NB4 (cell line): ENCODE data around the gene METTL4.
"Not testable (repeated sequence)": the region's sequence is repeated elsewhere in the genome, so short reads cannot be mapped to it uniquely, and the experiment has no call there.

Experiments used
- DNase-seq: peaks from one replicate; pipeline ENCODE4 v3.0.0; 2010; ENCODE audit warnings: low read depth
- H3K4me3 ChIP-seq: one replicate; pipeline ENCODE4 v1.5.1; 2011; ENCODE audit warnings: mild to moderate bottlenecking, low read depth, low read length, moderate library complexity
- MYC ChIP-seq: IDR thresholded peaks from 2 replicates; pipeline ENCODE4 v1.6.1; 2011; ENCODE audit warnings: low read depth, low read length
- POLR2A ChIP-seq: IDR thresholded peaks from 2 replicates; pipeline ENCODE4 v1.6.1; 2011; ENCODE audit warnings: mild to moderate bottlenecking; ENCODE audit not compliant: insufficient read length; ENCODE audit errors: extremely low read depth
- TF ChIP-seq, protein P1 (sequence below): IDR thresholded peaks from 2 replicates; pipeline ENCODE4 v1.6.1; 2011; ENCODE audit warnings: low read depth, low read length
- TF ChIP-seq, protein P2 (sequence below): IDR thresholded peaks from one replicate; pipeline ENCODE4 v1.5.1; 2012; ENCODE audit warnings: low read depth, low read length

The METTL4 gene

DNA sequence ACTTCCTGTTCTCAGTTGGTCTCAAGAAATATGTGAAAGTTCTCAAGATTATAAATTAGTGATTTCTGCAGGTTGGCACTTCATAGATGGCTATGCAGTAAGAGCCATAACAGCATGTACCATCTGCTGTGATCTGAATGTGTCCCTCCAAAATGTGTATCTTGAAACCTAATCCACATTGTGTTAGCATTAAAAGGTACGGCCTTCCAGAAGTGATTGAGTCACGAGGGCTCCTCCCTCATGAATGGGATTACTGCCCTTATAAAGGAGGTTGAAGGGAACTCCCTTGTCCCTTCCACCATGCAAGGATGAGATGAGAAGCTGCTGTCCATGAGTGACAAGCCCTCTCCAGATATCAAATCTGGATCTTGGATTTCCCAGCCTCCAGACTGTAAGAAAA is 45.0 kb downstream of the METTL4 start:
- TF ChIP-seq, protein P1, sequence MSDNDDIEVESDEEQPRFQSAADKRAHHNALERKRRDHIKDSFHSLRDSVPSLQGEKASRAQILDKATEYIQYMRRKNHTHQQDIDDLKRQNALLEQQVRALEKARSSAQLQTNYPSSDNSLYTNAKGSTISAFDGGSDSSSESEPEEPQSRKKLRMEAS, result no peak
- TF ChIP-seq POLR2A, result no peak
- TF ChIP-seq, protein P2, sequence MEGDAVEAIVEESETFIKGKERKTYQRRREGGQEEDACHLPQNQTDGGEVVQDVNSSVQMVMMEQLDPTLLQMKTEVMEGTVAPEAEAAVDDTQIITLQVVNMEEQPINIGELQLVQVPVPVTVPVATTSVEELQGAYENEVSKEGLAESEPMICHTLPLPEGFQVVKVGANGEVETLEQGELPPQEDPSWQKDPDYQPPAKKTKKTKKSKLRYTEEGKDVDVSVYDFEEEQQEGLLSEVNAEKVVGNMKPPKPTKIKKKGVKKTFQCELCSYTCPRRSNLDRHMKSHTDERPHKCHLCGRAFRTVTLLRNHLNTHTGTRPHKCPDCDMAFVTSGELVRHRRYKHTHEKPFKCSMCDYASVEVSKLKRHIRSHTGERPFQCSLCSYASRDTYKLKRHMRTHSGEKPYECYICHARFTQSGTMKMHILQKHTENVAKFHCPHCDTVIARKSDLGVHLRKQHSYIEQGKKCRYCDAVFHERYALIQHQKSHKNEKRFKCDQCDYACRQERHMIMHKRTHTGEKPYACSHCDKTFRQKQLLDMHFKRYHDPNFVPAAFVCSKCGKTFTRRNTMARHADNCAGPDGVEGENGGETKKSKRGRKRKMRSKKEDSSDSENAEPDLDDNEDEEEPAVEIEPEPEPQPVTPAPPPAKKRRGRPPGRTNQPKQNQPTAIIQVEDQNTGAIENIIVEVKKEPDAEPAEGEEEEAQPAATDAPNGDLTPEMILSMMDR, result no peak
- no peak for TF ChIP-seq MYC
- DNase-seq, result no peak
- H3K4me3 ChIP-seq, result no peak overlapping the region

DNA sequence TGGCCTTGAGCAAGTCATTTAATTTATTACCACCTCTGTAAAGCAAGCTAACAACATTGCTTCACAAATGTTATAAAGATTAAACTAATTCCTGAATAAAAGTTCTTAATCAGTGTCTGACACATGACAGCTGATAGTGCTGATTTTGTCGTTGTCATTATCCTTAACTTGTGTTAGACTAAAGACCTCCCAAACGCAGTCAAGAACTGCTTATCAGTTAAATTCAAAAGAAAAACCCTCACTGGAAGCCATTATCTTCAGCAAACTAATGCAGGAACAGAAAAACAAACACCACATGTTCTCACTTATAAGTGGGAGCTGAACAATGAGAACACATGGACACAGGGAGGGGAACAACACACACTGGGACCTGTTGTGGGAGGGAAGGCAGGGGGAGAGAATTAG is 46.5 kb downstream of the METTL4 start:
- not testable (repeated sequence) for H3K4me3 ChIP-seq, DNase-seq

DNA sequence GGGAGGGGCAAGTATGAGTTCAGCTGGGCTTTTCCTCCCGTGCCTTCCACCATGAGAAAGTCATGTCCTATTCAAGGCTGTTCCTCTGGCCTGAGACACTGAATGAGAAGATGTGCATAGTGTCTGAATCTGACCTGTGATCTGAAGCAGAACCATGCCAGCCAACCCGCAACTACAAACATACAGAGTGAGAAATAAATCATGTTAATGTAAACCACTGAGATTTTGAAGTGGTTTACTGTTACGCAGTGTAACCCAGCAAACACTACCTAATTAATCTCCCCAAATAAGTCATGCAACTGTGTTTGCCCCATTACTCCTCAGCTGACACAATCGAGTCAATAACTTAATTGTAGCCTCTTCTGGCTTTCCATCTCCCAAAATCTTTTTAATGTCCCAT is 49.2 kb downstream of the METTL4 start:
- TF ChIP-seq POLR2A (no peak), MYC (no peak)
- TF ChIP-seq, protein P2, result no peak
- TF ChIP-seq, protein P1, result no peak
- H3K4me3 ChIP-seq, result no peak overlapping the region
- DNase-seq, result no peak

DNA sequence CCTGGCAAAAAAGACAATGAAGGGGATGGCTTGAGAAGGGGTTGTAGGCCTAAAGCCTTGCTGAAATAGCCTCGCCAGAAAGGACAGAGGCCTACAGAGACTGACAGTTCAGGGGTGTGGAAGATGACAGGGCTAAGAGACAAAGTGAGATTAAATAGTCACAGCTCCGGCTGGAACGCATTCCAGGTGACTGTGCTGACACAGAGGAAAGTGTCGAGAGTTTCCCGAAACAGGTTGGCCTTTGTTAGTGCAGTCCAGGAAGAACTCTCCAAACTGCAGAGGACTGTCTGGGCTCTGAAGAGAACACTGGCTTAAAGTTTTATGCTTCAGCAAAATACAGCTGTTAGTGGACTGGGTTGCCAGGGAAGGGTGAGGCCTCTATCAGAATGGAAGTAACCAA is 52.8 kb downstream of the METTL4 start:
- no peak for DNase-seq
- no peak for TF ChIP-seq POLR2A
- no peak for TF ChIP-seq MYC
- TF ChIP-seq, protein P1, result no peak
- TF ChIP-seq, protein P2, result no peak
- no peak overlapping the region for H3K4me3 ChIP-seq

DNA sequence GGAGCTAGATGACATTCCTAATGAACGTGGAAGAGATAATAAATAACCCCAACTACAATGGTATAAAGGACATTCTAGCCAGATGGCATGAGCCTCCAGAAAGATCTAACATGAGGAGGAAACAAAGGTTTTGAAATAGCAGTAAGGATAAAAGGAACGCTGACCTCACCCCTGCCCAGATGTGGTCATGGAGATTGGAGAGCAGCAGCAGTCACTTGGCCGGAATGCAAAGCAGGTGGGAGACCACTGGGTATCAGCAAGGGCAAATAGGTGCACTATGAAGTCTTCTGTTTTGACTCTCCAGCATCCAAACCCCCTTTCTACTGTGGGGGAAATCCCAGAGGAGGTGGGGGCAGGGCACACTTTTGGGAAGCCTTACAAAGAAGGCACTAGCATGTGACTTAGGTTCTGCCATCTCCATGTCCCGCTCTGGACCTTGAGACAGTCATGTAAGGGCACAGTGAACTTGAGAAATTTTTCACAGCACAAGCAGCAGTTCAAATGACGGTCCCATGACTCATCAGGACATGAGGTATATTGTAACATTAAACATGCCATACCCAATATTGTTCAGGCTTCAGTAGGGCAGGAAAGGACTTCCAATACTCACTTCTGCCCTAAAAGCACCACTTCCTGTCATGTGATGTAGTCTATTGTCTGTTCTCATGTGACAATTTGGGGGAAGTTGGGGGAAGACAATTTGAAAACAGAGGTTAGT is 55.2 kb downstream of the METTL4 start:
- no peak overlapping the region for H3K4me3 ChIP-seq
- DNase-seq, result peak; percentile 71
- TF ChIP-seq, protein P2, result no peak
- TF ChIP-seq MYC, result no peak

DNA sequence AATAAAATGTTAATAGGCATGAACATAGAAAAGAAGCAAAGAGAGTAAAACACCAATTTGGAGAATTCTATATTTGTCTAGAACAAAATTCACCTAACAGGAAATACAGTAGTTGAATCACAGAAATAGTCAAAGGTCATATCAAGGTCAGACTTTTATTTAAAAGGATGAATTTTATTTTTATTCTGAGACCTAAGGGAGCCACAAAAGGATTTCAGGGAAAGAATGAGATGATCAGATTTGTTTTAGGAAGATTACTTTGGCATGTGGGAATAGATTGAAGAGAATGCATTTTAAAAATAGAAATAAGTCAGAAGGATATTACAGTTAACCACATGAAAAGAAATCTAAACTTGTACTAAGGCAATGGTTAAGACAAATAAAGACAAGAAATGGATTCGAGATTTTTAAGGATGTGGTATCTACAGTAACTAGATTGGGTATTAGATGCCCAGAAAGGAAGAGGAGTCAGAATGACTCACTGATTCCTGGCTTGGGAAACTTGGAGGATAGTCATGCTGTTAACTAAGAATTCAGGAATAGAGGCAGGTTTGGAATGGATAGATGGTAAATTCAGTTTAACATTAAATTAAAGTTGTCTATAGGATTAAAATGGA is 56.0 kb downstream of the METTL4 start:
- no peak for DNase-seq

More for the DNA sequence above, 56.0 kb downstream of the METTL4 start:
- H3K4me3 ChIP-seq, result no peak overlapping the region
- TF ChIP-seq, protein P1, result no peak
- TF ChIP-seq, protein P2, result no peak
- TF ChIP-seq MYC (no peak), POLR2A (no peak)
